CD4-positive, alpha-beta T cell treated with Interleukin-12 subunit alpha and Interleukin-12 subunit beta, for 1 hour (primary cell): ENCODE data around the gene EXOC1L.
"Not testable (repeated sequence)": the region's sequence is repeated elsewhere in the genome, so short reads cannot be mapped to it uniquely, and the experiment has no call there.

Experiments
- DNase-seq: peaks from one replicate; pipeline ENCODE4 v3.0.0-alpha.2; 2020

EXOC1L gene

GRCh38 chr4:55838952-55839351 lies 19.4 kb downstream of the EXOC1L start:
- DNase-seq: no peak

- DNase-seq: no peak
Measured at GRCh38 chr4:55840956-55841355, 21.4 kb downstream of the EXOC1L start.

GRCh38 chr4:55841373-55842239 lies 22.0 kb downstream of the EXOC1L start:
- not testable (repeated sequence) for DNase-seq

GRCh38 chr4:55842312-55842711 lies 22.7 kb downstream of the EXOC1L start:
- DNase-seq: not testable (repeated sequence)

- no peak for DNase-seq
Measured at GRCh38 chr4:55849724-55850123, 30.1 kb downstream of the EXOC1L start.

- DNase-seq: peak; percentile 20
Measured at GRCh38 chr4:55851885-55852284, 32.3 kb downstream of the EXOC1L start.

GRCh38 chr4:55853484-55854046 lies 34.0 kb downstream of the EXOC1L start, which contains the start of gene EXOC1:
Gene EXOC1 (plus strand): TSS chr4:55853648. CDS start chr4:55858324, 4,676 bp downstream.
- peak; percentile 95 for DNase-seq

GRCh38 chr4:55854129-55854528 lies 34.5 kb downstream of the EXOC1L start:
- no peak for DNase-seq

GRCh38 chr4:55857586-55857985 lies 38.0 kb downstream of the EXOC1L start:
- DNase-seq: no peak

GRCh38 chr4:55859711-55860110 lies 40.1 kb downstream of the EXOC1L start:
- DNase-seq: no peak

GRCh38 chr4:55864577-55865223 lies 45.1 kb downstream of the EXOC1L start:
- no peak for DNase-seq

- DNase-seq: no peak
Measured at GRCh38 chr4:55865228-55865806, 45.7 kb downstream of the EXOC1L start.

- DNase-seq: peak; percentile 32
Measured at GRCh38 chr4:55866290-55866907, 46.8 kb downstream of the EXOC1L start.

- peak; percentile 63 for DNase-seq
Measured at GRCh38 chr4:55866973-55867574, 47.5 kb downstream of the EXOC1L start.

- DNase-seq: no peak
Measured at GRCh38 chr4:55868581-55869090, 49.0 kb downstream of the EXOC1L start.

GRCh38 chr4:55871299-55871800 lies 51.8 kb downstream of the EXOC1L start:
- DNase-seq: no peak

- no peak for DNase-seq
Measured at GRCh38 chr4:55874831-55875230, 55.2 kb downstream of the EXOC1L start.

- DNase-seq: no peak
Measured at GRCh38 chr4:55876387-55876786, 56.8 kb downstream of the EXOC1L start.

- no peak for DNase-seq
Measured at GRCh38 chr4:55879224-55879623, 59.6 kb downstream of the EXOC1L start.

GRCh38 chr4:55880652-55881280 lies 61.2 kb downstream of the EXOC1L start:
- DNase-seq: no peak

- DNase-seq: no peak
Measured at GRCh38 chr4:55884093-55884850, 64.7 kb downstream of the EXOC1L start.
